Putamen (tissue), 1 donor: ENCODE data around the gene ZNF687.

Experiments used
- DNase-seq: peaks from one replicate; pipeline ENCODE4 v3.0.0-alpha.2; 2016; ENCODE audit warnings: low spot score

ZNF687 gene

GRCh38 chr1:151277249-151277648, 4.8 kb upstream of the ZNF687 start:
- DNase-seq = no peak

GRCh38 chr1:151281225-151281968, 702 bp upstream of the ZNF687 start:
- DNase-seq = peak; percentile 96

- DNase-seq = no peak
Observed at GRCh38 chr1:151282883-151283725, 1.0 kb downstream of the ZNF687 start.

GRCh38 chr1:151284013-151284577, 2.0 kb downstream of the ZNF687 start:
- no peak for DNase-seq

- no peak for DNase-seq
Observed at GRCh38 chr1:151286619-151287340, 4.7 kb downstream of the ZNF687 start.

GRCh38 chr1:151287341-151287699, 5.2 kb downstream of the ZNF687 start:
- no peak for DNase-seq

GRCh38 chr1:151287767-151288500, 5.8 kb downstream of the ZNF687 start:
- no peak for DNase-seq

- DNase-seq = no peak
Observed at GRCh38 chr1:151288502-151288901, 6.4 kb downstream of the ZNF687 start.

- no peak for DNase-seq
Observed at GRCh38 chr1:151289080-151289935, 7.2 kb downstream of the ZNF687 start.

GRCh38 chr1:151289991-151290708, 8.1 kb downstream of the ZNF687 start:
- DNase-seq = no peak

- DNase-seq = no peak
Observed at GRCh38 chr1:151290709-151291303, 8.7 kb downstream of the ZNF687 start.

- no peak for DNase-seq
Observed at GRCh38 chr1:151292207-151293030, 10.3 kb downstream of the ZNF687 start.

GRCh38 chr1:151293093-151293492, 11.0 kb downstream of the ZNF687 start:
- no peak for DNase-seq

GRCh38 chr1:151294742-151295462, 12.8 kb downstream of the ZNF687 start:
- DNase-seq = peak; percentile 83

GRCh38 chr1:151309811-151310323, 27.8 kb downstream of the ZNF687 start:
- no peak for DNase-seq

GRCh38 chr1:151311011-151311410, 28.9 kb downstream of the ZNF687 start:
- DNase-seq = no peak

- DNase-seq = peak; percentile 87
Observed at GRCh38 chr1:151311589-151312331, 29.7 kb downstream of the ZNF687 start.
